ENCODE measurements around the gene TLCD4.

- TF ChIP-seq BHLHE40 (IDR thresholded peaks at IDR 0.05; ENCODE audit: borderline replicate concordance): no peak
- TF ChIP-seq SUZ12 (IDR thresholded peaks at IDR 0.05): no peak
- no peak for TF ChIP-seq FOXA1 (IDR thresholded peaks at IDR 0.05)
- TF ChIP-seq LEF1 (IDR thresholded peaks at IDR 0.05; ENCODE audit: borderline replicate concordance): no peak
Measured at GRCh38 chr1:95118710-95119109, 1.6 kb downstream of the TLCD4 start.

Data from HEK293T (cell line).